D721Med (cell line): ENCODE measurements around the gene SFXN3.

Source experiments
- DNase-seq: peaks from one replicate; pipeline ENCODE4 v3.0.0; 2011; ENCODE audit warnings: low spot score; ENCODE audit not compliant: insufficient read length
- FAIRE-seq: peaks from 2 replicates; lab custom pipeline; 2011; peaks lifted over from hg19 to GRCh38; lab: Jason Lieb, UNC
- CTCF ChIP-seq: IDR thresholded peaks from 2 replicates; pipeline ENCODE4 v1.5.1; 2012; ENCODE audit warnings: mild to moderate bottlenecking, control low read depth; ENCODE audit not compliant: insufficient read depth; ENCODE audit errors: missing control alignments

SFXN3 gene

GRCh38 chr10:101053516-101053915 is 22.5 kb downstream of the SFXN3 start:
- no peak for DNase-seq
- no peak for TF ChIP-seq CTCF
- no peak for FAIRE-seq

- FAIRE-seq (no peak), DNase-seq (no peak)
- no peak for TF ChIP-seq CTCF
Observed at GRCh38 chr10:101054351-101054750, 23.3 kb downstream of the SFXN3 start.

GRCh38 chr10:101054876-101055275 is 23.8 kb downstream of the SFXN3 start:
- FAIRE-seq (no peak), DNase-seq (no peak)
- TF ChIP-seq CTCF = no peak

- no peak for DNase-seq
Observed at GRCh38 chr10:101055411-101055810, 24.4 kb downstream of the SFXN3 start.

GRCh38 chr10:101056365-101057151 is 25.5 kb downstream of the SFXN3 start:
- no peak for FAIRE-seq
- no peak for DNase-seq
- TF ChIP-seq CTCF = no peak

More at GRCh38 chr10:101055411-101055810, 24.4 kb downstream of the SFXN3 start:
- no peak for FAIRE-seq
- TF ChIP-seq CTCF = peak; percentile 23

GRCh38 chr10:101060036-101060950 is 29.3 kb downstream of the SFXN3 start:
- DNase-seq (peak; percentile 80), FAIRE-seq (no peak)
- TF ChIP-seq CTCF = peak; percentile 93
